GM21526 (cell line): Measurements from ENCODE around the gene CLPTM1.
"Not testable (repeated sequence)": the region's sequence is repeated elsewhere in the genome, so short reads cannot be mapped to it uniquely, and the experiment has no call there.

ENCODE experiments used
- ATAC-seq: cut with Tn5 transposase; IDR thresholded peaks from one replicate; pipeline ENCODE4 v1.9.1; 2021; ENCODE audit warnings: moderate library complexity; ENCODE audit not compliant: unreplicated experiment, low FRiP score

Gene CLPTM1

DNA sequence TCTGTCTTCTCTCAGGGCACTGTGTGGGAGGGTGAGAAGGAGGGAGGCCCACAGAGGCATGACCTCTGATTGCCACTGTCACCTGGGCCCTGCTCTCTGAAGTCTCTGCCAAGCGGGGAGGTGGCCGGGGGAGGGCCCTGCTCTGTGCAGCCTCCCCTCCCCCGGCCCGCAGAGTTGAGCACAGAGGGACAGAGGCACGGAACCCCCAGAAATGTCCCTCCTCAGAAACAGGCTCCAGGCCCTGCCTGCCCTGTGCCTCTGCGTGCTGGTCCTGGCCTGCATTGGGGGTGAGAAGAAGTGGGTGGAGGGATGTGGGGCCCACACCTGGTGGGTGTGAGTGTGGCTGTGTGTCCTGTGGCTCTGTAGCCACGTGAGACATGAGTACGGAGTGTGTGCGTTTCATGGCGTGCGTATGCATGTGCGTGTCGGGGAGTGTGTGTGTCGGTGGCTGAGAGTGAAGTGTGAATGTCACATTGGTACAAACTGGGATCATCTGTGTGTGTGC, 13.1 kb upstream of the CLPTM1 start, which contains the start of gene APOC4:
Gene APOC4 (plus strand): TSS at position 171 of the 505 bp plus-strand sequence. CDS start 41 bp downstream, at position 212.
- no peak for ATAC-seq

GRCh38 chr19:44943801-44944249, 11.4 kb upstream of the CLPTM1 start:
- ATAC-seq = peak; percentile 54

- no peak for ATAC-seq
Observed at GRCh38 chr19:44947041-44947581, 8.1 kb upstream of the CLPTM1 start.

DNA sequence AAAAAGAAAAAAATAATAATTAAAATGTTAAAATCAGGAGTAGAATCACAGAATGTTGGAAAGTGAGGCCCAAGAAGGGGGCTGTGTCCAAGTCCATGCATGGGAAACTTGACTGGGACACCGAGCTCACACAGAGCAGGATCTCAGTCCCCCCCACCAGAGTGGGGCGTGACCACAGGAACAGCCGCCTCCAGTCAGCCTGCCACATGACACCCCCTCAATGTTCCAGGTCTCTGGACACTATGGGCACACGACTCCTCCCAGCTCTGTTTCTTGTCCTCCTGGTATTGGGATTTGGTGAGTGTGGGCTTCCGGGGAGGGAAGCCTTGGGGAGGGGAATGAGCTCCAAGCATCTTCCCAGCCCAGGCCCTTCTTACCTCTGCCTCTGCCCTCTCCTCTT, 6.9 kb upstream of the CLPTM1 start:
- no peak for ATAC-seq

DNA sequence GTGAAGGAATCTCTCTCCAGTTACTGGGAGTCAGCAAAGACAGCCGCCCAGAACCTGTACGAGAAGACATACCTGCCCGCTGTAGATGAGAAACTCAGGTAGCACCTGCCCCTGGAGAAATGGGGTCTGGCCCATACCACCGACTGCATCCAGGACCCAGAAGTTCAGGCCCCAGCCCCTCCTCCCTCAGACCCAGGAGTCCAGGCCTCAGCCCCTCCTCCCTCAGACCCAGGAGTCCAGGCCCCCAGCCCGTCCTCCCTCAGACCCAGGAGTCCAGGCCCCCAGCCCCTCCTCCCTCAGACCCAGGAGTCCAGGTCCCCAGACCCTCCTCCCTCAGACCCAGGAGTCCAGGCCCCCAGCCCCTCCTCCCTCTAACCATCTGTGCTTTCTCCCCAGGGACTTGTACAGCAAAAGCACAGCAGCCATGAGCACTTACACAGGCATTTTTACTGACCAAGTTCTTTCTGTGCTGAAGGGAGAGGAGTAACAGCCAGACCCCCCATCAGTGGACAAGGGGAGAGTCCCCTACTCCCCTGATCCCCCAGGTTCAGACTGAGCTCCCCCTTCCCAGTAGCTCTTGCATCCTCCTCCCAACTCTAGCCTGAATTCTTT, 6.3 kb upstream of the CLPTM1 start:
- no peak for ATAC-seq

DNA sequence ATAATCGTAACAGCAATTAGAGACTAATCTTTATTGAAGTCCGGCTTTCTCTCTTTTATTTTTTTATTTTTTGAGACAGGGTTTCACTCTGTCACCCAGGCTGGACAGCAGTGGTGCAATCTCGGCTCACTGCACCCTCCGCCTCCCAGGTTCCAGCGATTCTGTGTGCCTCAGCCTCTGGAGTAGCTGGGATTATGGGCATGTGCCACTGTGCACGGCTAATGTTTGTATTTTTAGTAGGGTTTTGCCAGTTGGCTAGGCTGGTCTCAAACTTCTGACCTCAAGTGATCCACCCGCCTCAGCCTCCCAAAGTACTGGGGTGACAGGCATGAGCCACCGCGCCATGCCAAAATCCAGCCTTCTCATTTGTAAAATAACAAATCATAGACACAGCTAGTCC, 5.6 kb upstream of the CLPTM1 start:
- no peak for ATAC-seq

DNA sequence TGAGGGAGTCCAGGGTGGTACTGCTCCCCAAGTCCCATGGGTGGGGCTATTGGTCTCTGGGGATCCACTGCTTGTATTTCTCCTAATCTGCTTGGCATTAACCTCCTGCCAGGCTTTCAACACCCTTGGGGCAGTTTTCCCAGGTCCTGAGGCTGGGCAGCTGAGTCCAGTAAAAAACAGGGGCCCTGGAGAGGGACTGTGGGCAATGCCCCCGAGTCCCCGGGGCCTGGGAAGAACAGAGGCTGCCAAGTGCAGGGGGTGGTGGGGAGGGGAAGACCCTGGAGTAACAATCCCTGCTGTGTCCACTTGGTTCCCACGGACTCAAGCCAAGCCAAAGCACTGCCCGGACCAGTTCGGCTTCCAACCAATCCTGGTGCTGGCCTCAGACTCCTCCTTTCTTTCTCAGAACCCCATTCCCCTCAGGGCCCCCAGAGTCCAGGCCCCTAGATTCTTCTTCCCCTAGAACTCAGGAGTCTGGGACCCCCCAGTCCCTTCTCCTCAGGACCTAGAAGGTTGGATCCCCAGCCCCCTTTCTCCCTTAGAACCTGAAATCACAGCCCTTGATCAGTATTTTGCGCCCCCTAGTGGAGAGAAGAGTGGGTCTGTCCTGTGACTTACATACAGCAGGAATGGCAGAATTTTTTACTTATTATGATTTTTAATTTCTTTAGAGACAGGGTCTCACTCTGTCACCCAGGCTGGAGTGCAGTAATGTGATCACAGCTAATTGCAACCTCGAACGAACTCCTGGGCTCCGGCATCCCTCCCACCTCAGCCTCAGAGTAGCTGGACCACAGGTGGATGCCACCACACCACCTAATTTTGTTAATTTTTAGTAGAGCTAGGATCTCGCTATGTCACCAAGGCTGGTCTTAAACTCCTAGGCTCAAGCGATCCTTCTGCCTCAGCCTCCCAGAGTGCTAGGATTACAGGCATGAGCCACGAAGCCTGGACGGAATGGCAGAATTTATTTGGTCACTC, 3.7 kb upstream of the CLPTM1 start:
- no peak for ATAC-seq

DNA sequence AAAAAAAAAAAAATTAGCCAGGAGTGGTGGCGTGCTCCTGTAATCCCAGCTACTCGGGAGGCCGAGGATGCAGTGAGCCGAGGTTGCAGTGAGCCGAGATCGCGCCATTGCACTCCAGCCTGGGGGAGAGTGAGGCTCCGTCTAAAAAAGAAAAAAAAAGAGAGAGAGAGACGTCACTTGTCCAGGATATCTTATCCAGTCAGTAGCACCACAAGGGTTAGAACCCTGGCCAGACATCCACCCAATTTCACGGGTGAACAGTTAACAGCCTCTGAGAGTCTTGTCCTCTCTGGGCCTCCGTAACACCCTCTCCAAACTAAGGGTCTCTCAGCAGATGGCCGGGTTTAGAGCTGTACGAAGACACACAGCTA, 917 bp upstream of the CLPTM1 start:
- ATAC-seq = no peak

- peak; percentile 23 for ATAC-seq
Observed at GRCh38 chr19:44955505-44956439, 592 bp downstream of the CLPTM1 start.

GRCh38 chr19:44957526-44957925, 2.3 kb downstream of the CLPTM1 start:
- no peak for ATAC-seq

DNA sequence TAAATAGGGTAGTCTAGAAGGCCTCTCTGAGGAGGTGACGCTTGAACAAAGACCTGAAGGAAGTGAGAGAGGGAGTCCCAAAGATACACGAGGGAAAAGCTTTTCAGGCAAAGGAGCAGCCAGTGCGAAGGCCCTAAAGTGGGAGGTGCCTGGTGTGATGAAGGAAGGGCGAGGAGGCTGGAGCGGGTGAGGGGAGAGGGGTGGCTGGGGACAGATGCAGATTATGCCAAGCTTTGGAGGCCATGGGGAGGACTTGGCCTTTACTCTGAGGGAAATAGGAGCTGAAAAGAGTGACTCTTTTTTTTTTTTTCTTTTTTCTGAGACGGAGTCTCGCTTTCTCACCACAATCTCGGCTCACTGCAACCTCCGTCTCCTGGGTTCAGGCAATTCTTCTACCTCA, 2.9 kb downstream of the CLPTM1 start:
- no peak for ATAC-seq

GRCh38 chr19:44959691-44960090, 4.5 kb downstream of the CLPTM1 start:
- ATAC-seq = no peak

GRCh38 chr19:44960906-44961728, 5.9 kb downstream of the CLPTM1 start:
- ATAC-seq = no peak

DNA sequence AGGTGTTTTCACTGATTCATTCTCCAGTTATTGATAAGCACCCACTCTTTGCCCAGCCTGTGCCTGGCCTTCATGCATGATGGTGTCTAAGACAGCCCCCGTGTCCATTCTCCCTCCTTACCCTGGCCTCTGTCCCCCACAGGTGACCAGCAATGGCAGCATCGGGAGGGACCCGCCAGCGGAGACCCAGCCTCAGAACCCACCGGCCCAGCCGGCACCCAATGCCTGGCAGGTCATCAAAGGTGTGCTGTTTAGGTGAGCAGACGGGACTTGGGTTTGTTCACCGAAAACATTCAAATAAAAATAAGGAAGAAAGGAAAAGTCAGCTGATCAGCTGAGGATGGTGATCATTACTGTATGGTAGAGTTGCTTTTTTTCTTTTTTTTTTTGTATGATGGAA, 6.6 kb downstream of the CLPTM1 start:
- ATAC-seq = no peak

DNA sequence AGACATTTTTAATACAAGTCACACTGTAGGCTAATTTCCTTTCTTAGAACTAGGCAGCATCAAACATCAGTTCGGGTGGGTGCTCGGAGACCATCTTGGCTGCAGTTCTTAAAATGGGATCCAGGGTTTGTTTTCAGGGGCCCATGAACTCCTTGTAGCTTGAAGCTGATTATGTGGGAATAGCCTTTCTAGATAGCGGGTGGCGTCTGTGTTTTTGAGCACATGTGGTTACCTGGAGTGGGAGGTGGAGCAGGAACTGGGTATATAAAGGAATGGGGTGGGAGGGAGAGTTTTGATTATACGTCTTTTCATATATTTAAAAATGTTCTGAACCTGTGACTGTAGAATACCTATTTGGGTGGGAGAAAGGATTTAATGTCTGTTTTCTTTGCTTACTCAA, 12.9 kb downstream of the CLPTM1 start:
- ATAC-seq = no peak

DNA sequence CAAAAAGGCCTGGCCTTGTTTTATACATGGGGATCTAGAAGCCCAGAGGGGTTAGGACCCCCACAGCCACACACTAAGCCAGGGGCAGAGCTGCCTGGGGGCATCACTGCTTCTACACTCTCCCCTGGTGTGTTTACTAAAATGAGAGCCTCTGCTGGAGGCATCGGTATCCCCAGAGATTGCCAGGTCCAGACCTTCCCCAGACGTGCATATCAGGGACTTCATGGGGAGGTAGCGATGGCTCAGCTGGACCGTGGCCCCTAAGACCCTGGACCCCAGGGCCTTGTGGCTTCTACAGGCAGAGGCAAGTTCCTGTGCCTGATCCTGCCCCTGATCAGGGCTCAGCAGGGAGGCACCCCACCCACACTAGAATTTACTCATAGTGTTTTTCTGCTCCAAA, 13.5 kb downstream of the CLPTM1 start:
- no peak for ATAC-seq

GRCh38 chr19:44969437-44969836, 14.3 kb downstream of the CLPTM1 start:
- ATAC-seq = no peak

DNA sequence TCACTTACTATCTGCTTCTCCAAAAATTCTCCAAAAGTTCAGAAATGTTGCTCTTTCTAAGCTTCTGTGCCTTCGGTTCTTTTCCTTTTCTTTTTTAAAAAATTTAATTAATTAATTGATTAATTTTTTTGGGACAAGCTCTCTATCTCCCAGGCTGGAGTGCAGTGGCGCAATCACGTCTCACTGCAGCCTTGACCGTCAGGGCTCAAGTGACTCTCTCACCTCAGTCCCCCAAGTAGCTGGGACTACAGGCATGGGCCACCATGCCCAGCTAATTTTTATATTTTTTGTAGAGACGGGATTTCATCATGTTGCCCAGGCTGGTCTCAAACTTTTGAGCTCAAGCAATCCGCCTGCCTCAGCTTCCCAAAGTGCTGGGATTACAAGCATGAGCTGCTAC, 16.3 kb downstream of the CLPTM1 start:
- ATAC-seq = not testable (repeated sequence)

DNA sequence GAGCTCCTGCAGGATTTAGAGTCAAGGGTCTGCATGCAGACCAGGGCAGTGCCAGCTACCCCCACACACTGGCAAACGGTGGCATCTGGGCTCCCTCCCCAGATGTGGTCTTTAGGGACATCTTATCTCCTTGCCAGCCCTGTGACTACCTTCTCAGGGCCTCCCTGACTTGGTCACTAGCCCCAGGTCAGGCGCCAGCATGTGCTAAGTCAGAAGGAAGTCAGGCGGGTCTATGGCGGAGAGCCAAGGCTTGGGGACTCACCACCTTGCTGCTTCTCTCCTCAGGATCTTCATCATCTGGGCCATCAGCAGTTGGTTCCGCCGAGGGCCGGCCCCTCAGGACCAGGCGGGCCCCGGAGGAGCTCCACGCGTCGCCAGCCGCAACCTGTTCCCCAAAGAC, 17.6 kb downstream of the CLPTM1 start:
- no peak for ATAC-seq
